GM12878 (cell line): ENCODE data around the gene PDE7B. TPM values are rescaled to one million over a fixed set of nuclear protein-coding genes. Genes with fewer than 3 reads are reported as not detected.

ENCODE experiments used
- ATAC-seq: fragments of 200-7000 bp; cut with Tn5 transposase; 3 replicates; pipeline ENCODE4 v1.9.1; 2020; ENCODE audit warnings: mild to moderate bottlenecking, moderate library complexity
- BruUV-seq: library from RNA; stranded (reverse); fragments of 400-500 nt; replicated peaks from 2 replicates; lab custom pipeline; 2021; lab: Mats Ljungman, UMichigan
- CTCF ChIA-PET: fragments of 300-600 bp; sonication (Branson Sonifier 250); formaldehyde crosslinking; extraction: SDS; loops from one replicate; lab custom pipeline; 2021; ENCODE audit warnings: inconsistent platforms; lab: Yijun Ruan, JAX
- POLR2A ChIA-PET: fragments of 350-600 bp; formaldehyde crosslinking; extraction: SDS; loops from one replicate; lab custom pipeline; 2021; ENCODE audit warnings: inconsistent platforms; lab: Charles Lee
- RAD21 ChIA-PET: fragments of 300-600 bp; sonication (Branson Sonifier 250); formaldehyde crosslinking; loops from one replicate; lab custom pipeline; 2023; ENCODE audit warnings: antibody characterized with exemption; ENCODE audit not compliant: unreplicated experiment; lab: Charles Lee
- SMC1A ChIA-PET: fragments of 300-600 bp; sonication (Branson Sonifier 250); formaldehyde crosslinking; loops from one replicate; lab custom pipeline; 2023; ENCODE audit not compliant: unreplicated experiment, uncharacterized antibody; lab: Charles Lee
- DNase-seq: peaks from one replicate; pipeline ENCODE4 v3.0.0-alpha.2; 2011; ENCODE audit warnings: low read depth, low spot score
- FAIRE-seq: peaks from 3 replicates; lab custom pipeline; 2011; peaks lifted over from hg19 to GRCh38; lab: Jason Lieb, UNC
- H2AFZ ChIP-seq: 2 replicates; pipeline ENCODE4 v1.6.0; 2011; ENCODE audit warnings: low read depth, low read length, control low read depth; ENCODE audit not compliant: control insufficient read depth
- H3K27ac ChIP-seq: 2 replicates; pipeline ENCODE4 v1.5.1; 2011; ENCODE audit warnings: control low read depth; ENCODE audit not compliant: control insufficient read depth, insufficient read depth
- H3K27me3 ChIP-seq, 2 experiments: replicated peaks in 1 of 2; 2 replicates each; pipeline versions ENCODE4 v1.6.0 to v1.6.1; 2011; ENCODE audit warnings: low read length in 1 of 2; ENCODE audit not compliant: control insufficient read depth in 2 of 2, insufficient read depth in 2 of 2
- H3K36me3 ChIP-seq, 2 experiments: 2 replicates each; pipeline ENCODE4 v1.5.1; 2011; ENCODE audit warnings: low read length in 1 of 2; ENCODE audit not compliant: control insufficient read depth in 2 of 2, insufficient read depth in 2 of 2
- H3K4me1 ChIP-seq: 2 replicates; pipeline ENCODE4 v1.6.1; 2011; ENCODE audit warnings: mild to moderate bottlenecking, low read length, moderate library complexity, mixed read lengths; ENCODE audit not compliant: control insufficient read depth, insufficient read depth
- H3K4me2 ChIP-seq: 2 replicates; pipeline ENCODE4 v1.6.0; 2011; ENCODE audit warnings: control low read depth; ENCODE audit not compliant: control insufficient read depth, insufficient read depth
- H3K4me3 ChIP-seq: fragments of 200-600 bp; sonication (generic); 2 replicates; pipeline ENCODE4 v1.5.1; 2016
- H3K79me2 ChIP-seq: 2 replicates; pipeline ENCODE4 v1.6.0; 2011; ENCODE audit warnings: low read length; ENCODE audit not compliant: control insufficient read depth, insufficient read depth
- H3K9ac ChIP-seq: 2 replicates; pipeline ENCODE4 v1.8.0; 2011; ENCODE audit warnings: low read length, control low read depth, mixed read lengths; ENCODE audit not compliant: control insufficient read depth, insufficient read depth
- H3K9me3 ChIP-seq: replicated peaks from 3 replicates; pipeline ENCODE4 v1.5.1; 2011; ENCODE audit warnings: mild to moderate bottlenecking, low read length; ENCODE audit not compliant: control insufficient read depth, insufficient read depth
- H4K20me1 ChIP-seq: 2 replicates; pipeline ENCODE4 v1.6.0; 2011; ENCODE audit not compliant: control insufficient read depth, insufficient read depth
- EGR1 ChIP-seq, 2 experiments: IDR thresholded peaks; 1 replicate in 1 of 2; 2 replicates in 1 of 2; pipeline ENCODE4 v1.6.1; 2011 to 2012; ENCODE audit warnings: low read depth in 2 of 2, low read length in 2 of 2, borderline replicate concordance in 1 of 2, mild to moderate bottlenecking in 1 of 2, moderate library complexity in 1 of 2
- HDGF ChIP-seq: fragments of 450-650 bp; IDR thresholded peaks from 2 replicates; pipeline ENCODE4 v1.6.1; 2016; ENCODE audit warnings: antibody characterized with exemption
- MEF2B ChIP-seq: fragments of 450-650 bp; IDR thresholded peaks from 2 replicates; pipeline ENCODE4 v1.6.1; 2018; ENCODE audit warnings: mild to moderate bottlenecking, moderate library complexity; ENCODE audit not compliant: partially characterized antibody, poor library complexity, severe bottlenecking
- NFYA ChIP-seq: IDR thresholded peaks from 2 replicates; pipeline ENCODE4 v1.6.1; 2011; ENCODE audit warnings: low read depth, mild to moderate bottlenecking, low read length, improper control_type of control experiment, borderline replicate concordance
- WGBS: methylation state at CpG from one replicate; pipeline ENCODE4 v1.1.6; 2016; ENCODE audit warnings: low lambda C conversion rate; ENCODE audit not compliant: insufficient replicate concordance, insufficient coverage; ENCODE audit errors: missing lambda C conversion rate; 5-methylcytosine and 5-hydroxymethylcytosine counted together
- in situ Hi-C: fragments of 300-500 bp; cut with MboI; formaldehyde crosslinking; loops from 9 replicates; pipeline ENCODE4 v1.14.3; 2018; ENCODE audit warnings: mixed read lengths
- intact Hi-C: fragments of 100-400 bp; cut with micrococcal nuclease; formaldehyde crosslinking; loops from one replicate; pipeline ENCODE4 v1.14.2; 2022; ENCODE audit not compliant: unreplicated experiment
- polyA plus RNA-seq, 11 experiments: library from polyadenylated mRNA; depleted of rRNA in 4 of 11; unstranded in 6 of 11; stranded (reverse) in 5 of 11; fragments of >200 nt; fragmentation: Nextera tagmentation in 4 of 11; fragmentation: Illumina TruSeq in 1 of 11; extraction: Ambion mirVana in 4 of 11; extraction: Trizol in 1 of 11; gene quantifications; 1 replicate in 1 of 11; 2 replicates in 10 of 11; pipeline versions ENCODE4 v1.2.1 to v1.2.3, GENCODE V29; 2011 to 2016; ENCODE audit warnings: inconsistent platforms in 2 of 11, missing spikeins in 2 of 11, low read depth in 1 of 11
- total RNA-seq, 4 experiments: library from RNA; depleted of rRNA in 3 of 4; stranded (reverse); fragments of >200 nt in 3 of 4; fragmentation: Illumina TruSeq in 1 of 4; extraction: Trizol in 1 of 4; gene quantifications; 2 replicates each; pipeline versions ENCODE4 v1.2.1 to v1.2.3, GENCODE V29; 2013 to 2021
- TF ChIP-seq, protein P1 (sequence below): fragments of 450-650 bp; IDR thresholded peaks from 2 replicates; pipeline ENCODE4 v1.6.1; 2016; ENCODE audit warnings: mild to moderate bottlenecking

PDE7B gene
- total and polyA plus RNA-seq, 10 of the 15 experiments (the other 5 are each of a cell fraction or from before 2014, with no cell fraction given) = not detected

DNA sequence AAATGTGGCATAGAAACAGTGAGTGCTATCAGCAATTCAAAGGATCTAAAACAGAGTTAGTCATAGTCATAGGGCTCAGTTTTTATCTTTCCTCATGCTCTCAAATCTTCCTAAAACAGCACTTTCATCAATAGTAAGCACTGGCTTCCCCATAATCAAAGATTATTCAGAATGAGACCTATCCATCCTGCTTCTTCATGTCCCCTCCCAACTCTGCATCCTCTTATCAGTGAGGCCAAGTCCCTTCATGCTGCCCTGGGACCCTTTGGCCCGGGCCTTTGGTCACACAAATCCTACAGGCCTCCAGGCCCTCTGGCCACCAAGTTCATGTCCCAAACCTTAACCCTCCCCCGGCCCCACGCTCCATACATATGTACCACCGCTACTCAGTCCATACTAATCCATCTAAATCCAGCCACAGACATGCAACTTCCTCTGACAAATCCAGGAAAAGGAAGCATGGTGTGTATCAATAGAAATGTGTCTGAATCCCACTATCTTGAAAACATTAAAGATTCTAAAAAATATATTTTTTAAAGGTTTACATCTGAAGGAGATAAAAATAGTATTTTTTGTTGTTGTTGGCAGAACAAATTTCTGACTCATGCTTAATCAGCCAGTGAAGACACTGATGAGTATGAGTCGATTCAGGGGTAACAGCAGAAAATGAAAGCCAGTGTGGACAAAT, 143.5 kb downstream of the PDE7B start (continued):
- TF ChIP-seq, protein P1, sequence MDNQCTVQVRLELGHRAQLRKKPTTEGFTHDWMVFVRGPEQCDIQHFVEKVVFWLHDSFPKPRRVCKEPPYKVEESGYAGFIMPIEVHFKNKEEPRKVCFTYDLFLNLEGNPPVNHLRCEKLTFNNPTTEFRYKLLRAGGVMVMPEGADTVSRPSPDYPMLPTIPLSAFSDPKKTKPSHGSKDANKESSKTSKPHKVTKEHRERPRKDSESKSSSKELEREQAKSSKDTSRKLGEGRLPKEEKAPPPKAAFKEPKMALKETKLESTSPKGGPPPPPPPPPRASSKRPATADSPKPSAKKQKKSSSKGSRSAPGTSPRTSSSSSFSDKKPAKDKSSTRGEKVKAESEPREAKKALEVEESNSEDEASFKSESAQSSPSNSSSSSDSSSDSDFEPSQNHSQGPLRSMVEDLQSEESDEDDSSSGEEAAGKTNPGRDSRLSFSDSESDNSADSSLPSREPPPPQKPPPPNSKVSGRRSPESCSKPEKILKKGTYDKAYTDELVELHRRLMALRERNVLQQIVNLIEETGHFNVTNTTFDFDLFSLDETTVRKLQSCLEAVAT = no peak
- TF ChIP-seq EGR1 (IDR thresholded peaks at IDR 0.05; ENCODE audit: borderline replicate concordance in 1 of 2, low read depth in 2 of 2, low read length in 2 of 2) = no peak

DNA sequence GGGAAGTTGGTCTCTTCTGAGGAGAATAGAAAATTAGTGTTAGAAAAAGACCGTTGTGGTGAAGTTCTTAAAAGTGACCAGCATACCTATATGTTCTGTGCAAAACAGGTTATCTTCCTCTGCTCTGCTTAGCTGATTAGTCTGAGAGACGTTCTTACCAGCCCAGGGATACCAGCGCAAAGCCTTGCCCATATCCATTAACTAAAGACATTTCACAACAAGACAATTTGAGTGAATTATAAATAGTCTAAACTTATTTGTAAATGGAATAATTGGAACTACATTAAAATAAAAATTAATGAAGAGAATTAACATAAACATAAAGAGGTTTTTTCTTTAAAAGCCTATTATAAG, 144.0 kb downstream of the PDE7B start:
- FAIRE-seq (no peak), DNase-seq (no peak), ATAC-seq (no peak)
- CTCF ChIA-PET = no interaction called here
- H2AFZ ChIP-seq = no peak overlapping the region
- H3K4me3 ChIP-seq = no peak overlapping the region
- no peak overlapping the region for H3K4me2 ChIP-seq
- no peaks in the 10 kb centered on the region for H3K36me3 ChIP-seq
- BruUV-seq = no TSS peak
- no peaks in the 10 kb centered on the region for H4K20me1 ChIP-seq
- 29% methylated on average over 3 of the region's 3 CpGs for WGBS
- SMC1A ChIA-PET = interaction anchor here (1.0 kb wide), 1 partner anchor 9 kb away, joined by 4 read pairs; no protein-coding TSS in a partner anchor
- no peaks in the 10 kb centered on the region for H3K4me1 ChIP-seq
- H3K79me2 ChIP-seq = no peaks in the 10 kb centered on the region
- in situ Hi-C loops = no loop called here
- H3K27me3 ChIP-seq = no peaks in the 10 kb centered on the region
- intact Hi-C loops = no loop called here
- no peak overlapping the region for H3K9ac ChIP-seq
- no peaks in the 10 kb centered on the region for H3K9me3 ChIP-seq
- POLR2A ChIA-PET = no interaction called here
- no peak overlapping the region for H3K27ac ChIP-seq
- TF ChIP-seq HDGF (no peak), NFYA (no peak), MEF2B (no peak)
- TF ChIP-seq, all 136 proteins: peak for 0
- RAD21 ChIA-PET = no interaction called here
